Measurements from ENCODE around the gene PTGES3.

Gene PTGES3

GRCh38 chr12:56725723-56726102 lies 37.6 kb upstream of the PTGES3 start:
- Histone ChIP-seq H2AFZ (ENCODE audit: low read length) (peak overlapping the region; percentile 86), H3K36me3 (ENCODE audit: insufficient read depth, low read length) (peaks cover 31% of the 10 kb centered on the region; the same call in 1 of the 2 replicates), H3K4me1 (ENCODE audit: insufficient read depth, low read length, poor library complexity, severe bottlenecking) (peaks cover 39% of the 10 kb centered on the region), H3K9me3 (ENCODE audit: insufficient read depth, low read depth, low read length) (no peaks in the 10 kb centered on the region), H4K20me1 (ENCODE audit: insufficient read depth, low read length, poor library complexity, severe bottlenecking) (peaks cover 42% of the 10 kb centered on the region), H3F3A (ENCODE audit: low read depth) (peaks cover 9% of the 10 kb centered on the region; the same call in 1 of the 2 replicates), H3K27me3 (ENCODE audit: insufficient read depth, low read length, poor library complexity, severe bottlenecking) (peaks cover 11% of the 10 kb centered on the region), H3K4me2 (ENCODE audit: low read depth, low read length, poor library complexity, severe bottlenecking) (peak overlapping the region; percentile 84), H3K9ac (ENCODE audit: low read depth, low read length, poor library complexity, severe bottlenecking) (peak overlapping the region; percentile 100), H3K79me2 (ENCODE audit: insufficient read depth, low read length) (peaks cover 44% of the 10 kb centered on the region), H3K9me2 (replicated peaks; ENCODE audit: low read depth, low read length) (no peaks in the 10 kb centered on the region), H3K4me3 (ENCODE audit: low read length, poor library complexity, severe bottlenecking) (peak overlapping the region; percentile 99)
- TF ChIP-seq EZH2phosphoT487 (IDR thresholded peaks at IDR 0.05; ENCODE audit: borderline replicate concordance) (no peak), CTCF (conservative IDR thresholded peaks at IDR 0.05; ENCODE audit: low read length) (no peak)

- Histone ChIP-seq H2AFZ (ENCODE audit: low read length) (peak within 1 kb of the TSS; percentile 86), H3K36me3 (ENCODE audit: insufficient read depth, low read length) (peaks cover 36% of the 10 kb centered on the region; the same call in 1 of the 2 replicates), H3F3A (ENCODE audit: low read depth) (peaks cover 9% of the 10 kb centered on the region; the same call in 1 of the 2 replicates)
These were observed 37.1 kb upstream of the PTGES3 start, which contains the start of gene NACA for GRCh38 chr12:56724972-56725722. Gene NACA, minus strand, starts transcription at chr12:56725299. Its CDS starts 778 bp downstream, at chr12:56724521.

GRCh38 chr12:56724701-56724971 lies 36.6 kb upstream of the PTGES3 start:
- H4K20me1 ChIP-seq (ENCODE audit: insufficient read depth, low read length, poor library complexity, severe bottlenecking) = peaks cover 53% of the 10 kb centered on the region
- H3K9me2 ChIP-seq (replicated peaks; ENCODE audit: low read depth, low read length) = no peaks in the 10 kb centered on the region
- peaks cover 55% of the 10 kb centered on the region for H3K79me2 ChIP-seq (ENCODE audit: insufficient read depth, low read length)
- peak overlapping the region; percentile 86; the same call in 1 of the 2 replicates for H2AFZ ChIP-seq (ENCODE audit: low read length)
- TF ChIP-seq CTCF (conservative IDR thresholded peaks at IDR 0.05; ENCODE audit: low read length) = no peak
- no peak for TF ChIP-seq EZH2phosphoT487 (IDR thresholded peaks at IDR 0.05; ENCODE audit: borderline replicate concordance)
- H3K27me3 ChIP-seq (ENCODE audit: insufficient read depth, low read length, poor library complexity, severe bottlenecking) = peaks cover 11% of the 10 kb centered on the region
- peak overlapping the region; percentile 89 for H3K4me2 ChIP-seq (ENCODE audit: low read depth, low read length, poor library complexity, severe bottlenecking)
- peaks cover 50% of the 10 kb centered on the region for H3K4me1 ChIP-seq (ENCODE audit: insufficient read depth, low read length, poor library complexity, severe bottlenecking)
- H3F3A ChIP-seq (ENCODE audit: low read depth) = peaks cover 9% of the 10 kb centered on the region; the same call in 1 of the 2 replicates
- H3K9me3 ChIP-seq (ENCODE audit: insufficient read depth, low read depth, low read length) = no peaks in the 10 kb centered on the region
- peaks cover 36% of the 10 kb centered on the region; the same call in 1 of the 2 replicates for H3K36me3 ChIP-seq (ENCODE audit: insufficient read depth, low read length)
- peak overlapping the region; percentile 100 for H3K9ac ChIP-seq (ENCODE audit: low read depth, low read length, poor library complexity, severe bottlenecking)
- peak overlapping the region; percentile 99 for H3K4me3 ChIP-seq (ENCODE audit: low read length, poor library complexity, severe bottlenecking)

More at GRCh38 chr12:56724972-56725722, 37.1 kb upstream of the PTGES3 start, which contains the start of gene NACA:
- H3K4me2 ChIP-seq (ENCODE audit: low read depth, low read length, poor library complexity, severe bottlenecking) = peak within 1 kb of the TSS; percentile 89
- H3K4me1 ChIP-seq (ENCODE audit: insufficient read depth, low read length, poor library complexity, severe bottlenecking) = peaks cover 45% of the 10 kb centered on the region
- peak within 1 kb of the TSS; percentile 100 for H3K9ac ChIP-seq (ENCODE audit: low read depth, low read length, poor library complexity, severe bottlenecking)
- H3K9me2 ChIP-seq (replicated peaks; ENCODE audit: low read depth, low read length) = no peaks in the 10 kb centered on the region
- peaks cover 50% of the 10 kb centered on the region for H3K79me2 ChIP-seq (ENCODE audit: insufficient read depth, low read length)
- H3K9me3 ChIP-seq (ENCODE audit: insufficient read depth, low read depth, low read length) = no peaks in the 10 kb centered on the region
- TF ChIP-seq CTCF (conservative IDR thresholded peaks at IDR 0.05; ENCODE audit: low read length) (no peak), EZH2phosphoT487 (IDR thresholded peaks at IDR 0.05; ENCODE audit: borderline replicate concordance) (no peak)
- H3K27me3 ChIP-seq (ENCODE audit: insufficient read depth, low read length, poor library complexity, severe bottlenecking) = peaks cover 11% of the 10 kb centered on the region
- H3K4me3 ChIP-seq (ENCODE audit: low read length, poor library complexity, severe bottlenecking) = peak within 1 kb of the TSS; percentile 99
- H4K20me1 ChIP-seq (ENCODE audit: insufficient read depth, low read length, poor library complexity, severe bottlenecking) = peaks cover 48% of the 10 kb centered on the region
